ENCODE measurements around the gene TPBG. TPM values are rescaled to one million over a fixed set of nuclear protein-coding genes. Genes with fewer than 3 reads are reported as not detected.

TPBG gene
- 10 to 100 TPM; 15.2 to 22.1 TPM for total RNA-seq
- long read RNA-seq, donor 1, full-length matches to known transcripts, result 19 of 35 reads
- long read RNA-seq, donor 1, partial matches to known transcripts, result 0 of 35 reads
- long read RNA-seq, donor 1, other reads (novel, unspliced or antisense), result 16 of 35 reads
- long read RNA-seq, donor 2, full-length matches to known transcripts, result 57 of 93 reads
- long read RNA-seq, donor 2, partial matches to known transcripts, result 0 of 93 reads
- long read RNA-seq, donor 2, other reads (novel, unspliced or antisense), result 36 of 93 reads

DNA sequence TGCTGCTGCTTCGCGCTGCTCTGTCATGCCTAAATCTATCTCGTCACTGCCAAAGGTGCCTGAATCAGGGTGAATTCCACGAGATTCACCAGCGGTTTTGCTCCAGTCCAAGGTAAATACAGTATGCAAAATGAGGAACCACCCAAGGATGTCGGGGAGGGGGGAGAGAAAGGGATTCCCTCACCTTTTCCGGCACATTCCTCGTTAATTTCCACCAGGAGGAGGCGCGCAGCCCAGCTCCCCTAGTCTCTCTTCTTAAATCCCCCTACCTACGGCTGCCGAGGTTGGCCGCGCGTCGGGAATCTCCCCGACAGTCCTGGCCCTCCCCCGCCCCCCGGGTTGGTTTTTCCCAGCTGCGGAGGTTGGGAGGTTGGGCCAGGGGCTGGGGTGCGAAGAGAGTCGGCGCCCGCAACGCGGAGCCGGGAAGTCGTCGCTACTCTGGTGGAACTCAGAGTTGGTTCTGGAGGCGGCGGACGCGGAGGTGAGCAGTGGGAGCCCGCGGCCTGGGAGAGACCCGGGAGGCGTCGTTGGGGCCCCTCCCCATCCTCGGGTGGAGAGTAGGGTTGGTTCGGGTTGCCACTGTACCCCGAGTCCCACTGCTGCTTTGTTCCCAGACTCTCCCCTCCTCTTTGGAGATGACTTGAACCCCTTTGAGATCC lies at the start of gene TPBG:
TSS of gene TPBG (plus strand) at position 390 of the 659 bp plus-strand sequence. CDS start 1,145 bp downstream, outside the sequence.
- intact Hi-C loops (cut with DNase I), result no loop called here
- DNase-seq (ENCODE audit: low spot score), result peak; percentile 85

GRCh38 chr6:82322386-82322785 lies 41.2 kb upstream of the TPBG start:
- DNase-seq (ENCODE audit: low spot score), result no peak
- intact Hi-C loops (cut with DNase I), result no loop called here

DNA sequence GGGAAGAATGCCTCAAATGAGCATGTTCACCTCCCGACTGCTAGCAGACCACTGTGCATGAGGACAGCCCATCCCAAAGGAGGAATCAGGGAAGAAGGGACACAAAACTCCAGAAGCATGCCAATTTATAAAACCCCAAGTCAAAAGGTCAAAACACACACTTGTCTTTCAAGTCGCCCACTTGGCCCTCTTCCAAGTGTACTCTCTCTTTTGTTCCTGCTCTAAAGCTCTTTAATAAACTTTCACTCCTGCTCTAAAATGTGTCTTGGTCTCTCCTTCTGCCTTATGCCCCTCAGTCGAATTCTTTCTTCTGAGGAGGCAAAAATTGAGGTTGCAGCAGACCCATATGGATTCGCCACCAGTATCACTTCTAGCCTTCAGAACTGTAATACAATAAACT lies 33.9 kb upstream of the TPBG start:
- DNase-seq (ENCODE audit: low spot score), result no peak
- intact Hi-C loops (cut with DNase I), result no loop called here

DNA sequence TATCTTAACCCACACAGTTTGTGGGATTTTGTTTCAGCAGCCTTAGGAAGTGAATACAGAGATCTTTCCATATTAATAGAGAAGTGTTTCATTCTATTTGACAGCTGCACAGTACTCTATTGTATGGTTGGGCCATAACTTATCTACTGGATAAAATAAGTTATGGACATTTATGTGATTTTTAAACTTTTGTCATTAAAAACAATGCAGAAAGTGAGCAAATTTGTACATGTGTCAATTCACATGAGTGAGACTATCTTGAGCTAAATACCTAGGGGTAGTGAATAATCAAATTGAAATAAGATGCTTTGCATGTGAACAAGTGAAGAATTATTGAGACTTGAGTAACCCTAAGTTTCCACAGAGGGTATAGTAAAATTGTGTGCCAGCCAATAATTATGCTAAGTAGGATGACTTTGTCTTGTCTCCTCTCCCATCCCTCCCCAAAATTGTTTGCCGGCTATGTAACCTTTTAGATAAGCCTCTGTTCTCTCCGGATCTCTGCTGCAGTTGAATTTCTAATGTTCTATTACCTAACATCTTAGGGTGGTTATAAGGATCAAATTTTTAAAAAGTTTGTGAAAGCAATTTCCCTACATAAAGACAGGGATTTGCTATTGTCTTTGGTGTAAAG lies 33.3 kb upstream of the TPBG start:
- intact Hi-C loops (cut with DNase I), result no loop called here
- DNase-seq (ENCODE audit: low spot score), result no peak

DNA sequence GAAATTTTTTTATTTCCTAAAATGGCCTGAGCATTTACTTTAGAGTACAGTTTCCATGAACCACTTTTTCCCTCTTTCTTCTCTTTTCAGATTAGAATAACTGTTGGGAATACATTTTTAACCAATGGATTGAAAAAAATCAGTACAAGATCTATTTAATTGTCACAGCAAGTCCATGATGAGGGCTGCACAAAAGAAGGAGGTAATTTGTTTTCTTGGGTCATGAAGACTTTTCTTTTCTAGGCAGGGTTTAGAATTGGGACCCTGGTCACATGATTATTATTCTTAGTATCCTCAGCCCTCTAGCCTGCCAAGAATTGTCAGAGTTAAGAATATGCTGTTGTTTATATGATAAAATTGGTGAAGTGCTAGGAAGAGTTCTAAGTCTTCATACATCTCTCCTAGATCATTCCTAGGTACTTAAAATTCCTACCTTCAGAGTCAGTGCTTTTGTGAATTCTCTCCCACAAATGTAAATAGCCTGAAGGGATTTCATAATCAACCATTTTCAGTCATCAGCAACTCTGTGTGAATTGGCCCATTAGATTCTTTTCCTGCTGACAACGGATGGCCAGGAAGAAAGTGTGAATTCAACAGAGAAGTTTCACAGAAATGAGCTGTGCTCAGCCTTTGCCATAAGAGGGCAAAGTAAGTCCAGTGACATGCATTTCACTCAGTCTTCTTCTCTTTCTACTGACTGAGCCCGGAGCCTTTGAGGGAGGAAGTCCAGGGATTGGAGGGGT lies 32.4 kb upstream of the TPBG start:
- DNase-seq (ENCODE audit: low spot score), result no peak
- intact Hi-C loops (cut with DNase I), result no loop called here

- intact Hi-C loops (cut with DNase I), result no loop called here
Measured at GRCh38 chr6:82333781-82334180, 29.8 kb upstream of the TPBG start.

DNA sequence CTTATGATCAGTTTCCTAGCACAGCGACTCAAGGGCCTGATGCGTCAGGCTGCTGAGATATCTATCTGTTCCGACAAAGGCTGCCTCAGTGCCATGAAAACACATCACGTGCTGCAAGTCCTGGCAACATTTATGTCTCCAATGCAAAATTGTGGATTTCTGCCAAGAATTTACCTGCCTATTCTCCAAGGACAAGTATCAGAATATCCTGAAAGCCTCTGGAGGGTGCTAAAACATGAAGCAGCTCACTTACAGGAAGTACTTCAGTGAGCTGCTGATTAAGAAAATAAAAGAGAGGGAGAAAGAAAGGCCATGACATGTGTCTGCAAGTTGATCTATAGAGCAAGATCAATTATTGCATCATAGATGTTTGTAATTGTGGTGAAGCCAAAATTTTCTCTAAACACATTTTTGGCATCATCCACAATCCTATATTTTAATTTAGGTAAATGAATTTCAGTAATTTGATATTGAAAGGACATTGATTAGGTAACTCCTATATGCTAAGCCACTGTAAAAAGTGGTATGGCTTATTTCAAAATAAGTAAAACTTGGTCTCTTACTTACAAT lies 25.8 kb upstream of the TPBG start:
- intact Hi-C loops (cut with DNase I), result no loop called here

More at GRCh38 chr6:82333781-82334180, 29.8 kb upstream of the TPBG start:
- DNase-seq (ENCODE audit: low spot score), result no peak

DNA sequence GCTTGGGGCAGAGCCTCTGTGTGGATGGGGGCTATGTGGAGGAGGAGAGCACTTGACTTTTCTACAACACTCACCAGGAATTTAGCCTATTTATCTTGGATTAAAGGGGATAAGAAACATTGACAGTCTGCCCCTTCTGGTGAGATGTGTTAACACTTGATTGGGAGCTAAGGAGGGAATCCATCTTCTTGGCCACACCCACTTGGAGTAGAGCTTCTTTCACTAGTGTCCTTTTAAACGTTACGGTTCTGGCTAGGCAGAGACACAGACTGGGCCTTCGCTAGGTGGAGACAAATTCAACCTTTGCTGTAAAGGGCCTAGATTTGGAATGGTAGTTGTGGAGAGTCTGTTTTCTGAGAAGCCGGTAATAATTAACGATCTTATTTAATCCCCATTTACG lies 15.5 kb upstream of the TPBG start:
- intact Hi-C loops (cut with DNase I), result no loop called here
- no peak for DNase-seq (ENCODE audit: low spot score)

More for the DNA sequence above, 25.8 kb upstream of the TPBG start:
- no peak for DNase-seq (ENCODE audit: low spot score)

GRCh38 chr6:82353848-82354247 lies 9.8 kb upstream of the TPBG start:
- intact Hi-C loops (cut with DNase I), result no loop called here
- DNase-seq (ENCODE audit: low spot score), result no peak

DNA sequence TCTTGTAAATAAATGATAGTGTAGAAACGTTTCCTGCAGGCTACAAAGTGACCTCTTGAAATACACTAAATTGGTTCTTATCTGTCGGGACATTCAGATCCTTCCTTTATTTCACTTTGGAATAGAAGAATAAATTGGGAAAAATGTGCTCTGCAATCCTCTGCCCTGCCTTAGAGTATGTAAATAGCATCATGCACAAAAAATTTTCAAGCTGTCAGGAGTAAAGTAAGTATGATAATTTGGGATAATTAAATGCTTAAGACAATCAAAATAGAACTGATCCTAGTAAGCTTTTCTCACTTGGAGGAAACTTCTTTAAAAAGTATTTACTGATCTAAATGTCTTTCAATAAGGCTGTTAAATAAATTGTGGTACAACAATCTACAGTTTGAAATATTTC lies 3.1 kb upstream of the TPBG start:
- intact Hi-C loops (cut with DNase I), result no loop called here
- no peak for DNase-seq (ENCODE audit: low spot score)

DNA sequence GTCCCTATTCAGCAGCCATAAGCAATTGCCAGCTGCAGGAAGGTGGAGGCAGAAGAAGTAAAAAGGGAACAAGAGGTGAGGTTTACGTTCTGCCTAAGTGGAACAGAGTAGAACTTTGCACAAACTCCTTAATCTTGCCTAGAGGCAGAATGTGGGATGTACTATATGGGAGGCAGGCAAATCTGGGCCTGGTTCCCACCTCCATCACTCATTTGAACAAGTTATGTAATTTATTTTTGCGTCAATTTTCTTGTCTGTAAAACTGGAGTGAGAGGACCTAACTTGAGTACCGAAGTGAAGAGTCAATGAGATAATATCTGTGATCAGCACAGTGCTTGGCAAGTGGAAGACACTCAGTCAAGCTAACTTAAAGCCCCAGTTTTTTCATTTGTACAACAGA lies 2.0 kb upstream of the TPBG start:
- intact Hi-C loops (cut with DNase I), result no loop called here

GRCh38 chr6:82362144-82362543 lies 1.5 kb upstream of the TPBG start:
- intact Hi-C loops (cut with DNase I), result no loop called here
- DNase-seq (ENCODE audit: low spot score), result no peak

More for the DNA sequence above, 2.0 kb upstream of the TPBG start:
- no peak for DNase-seq (ENCODE audit: low spot score)

- no peak for DNase-seq (ENCODE audit: low spot score)
- intact Hi-C loops (cut with DNase I), result no loop called here
Measured at GRCh38 chr6:82362878-82363427, 664 bp upstream of the TPBG start.

DNA sequence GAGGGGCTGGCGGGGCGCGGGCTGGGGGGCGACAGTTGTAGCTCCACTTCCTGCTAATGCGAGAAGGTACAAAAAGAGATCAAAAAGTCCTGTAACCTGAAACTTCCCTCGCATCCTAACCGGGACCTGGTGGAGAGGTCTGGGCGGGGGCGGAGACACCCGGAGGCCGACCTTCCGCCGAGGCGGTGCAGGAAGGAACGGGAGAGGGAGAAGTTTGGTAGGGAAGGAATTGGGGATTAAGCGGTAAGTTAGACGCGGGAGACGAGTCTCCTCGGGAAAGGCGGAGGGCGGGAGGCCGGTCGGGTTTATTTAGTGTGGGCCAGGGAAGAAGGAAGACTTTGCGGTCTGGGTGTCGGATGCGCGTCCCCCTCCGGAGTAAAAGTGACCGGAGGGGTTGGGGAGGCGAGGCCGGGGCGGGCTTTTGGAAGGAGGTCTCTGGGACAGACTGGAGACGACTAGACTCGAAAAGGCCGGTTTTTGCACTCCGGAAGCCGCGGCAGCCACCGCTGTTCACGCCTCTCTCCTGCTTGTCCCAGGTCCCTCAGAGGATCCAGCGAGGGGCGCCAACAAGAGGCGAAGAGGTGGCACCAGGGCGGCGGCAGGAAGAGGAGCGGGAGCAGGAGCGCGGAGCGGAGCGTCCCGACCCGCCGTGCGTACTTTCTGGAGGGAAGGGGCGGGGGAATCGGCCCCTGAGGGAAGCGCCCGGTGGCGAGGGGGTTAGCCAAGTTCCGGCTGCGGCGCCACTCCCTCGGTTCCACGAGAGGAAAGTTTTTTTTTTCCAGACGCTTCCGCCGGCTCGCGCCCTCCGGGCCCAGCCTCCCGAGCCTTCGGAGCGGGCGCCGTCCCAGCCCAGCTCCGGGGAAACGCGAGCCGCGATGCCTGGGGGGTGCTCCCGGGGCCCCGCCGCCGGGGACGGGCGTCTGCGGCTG lies 734 bp downstream of the TPBG start:
- peak; percentile 88 for DNase-seq (ENCODE audit: low spot score)
- intact Hi-C loops (cut with DNase I), result no loop called here

DNA sequence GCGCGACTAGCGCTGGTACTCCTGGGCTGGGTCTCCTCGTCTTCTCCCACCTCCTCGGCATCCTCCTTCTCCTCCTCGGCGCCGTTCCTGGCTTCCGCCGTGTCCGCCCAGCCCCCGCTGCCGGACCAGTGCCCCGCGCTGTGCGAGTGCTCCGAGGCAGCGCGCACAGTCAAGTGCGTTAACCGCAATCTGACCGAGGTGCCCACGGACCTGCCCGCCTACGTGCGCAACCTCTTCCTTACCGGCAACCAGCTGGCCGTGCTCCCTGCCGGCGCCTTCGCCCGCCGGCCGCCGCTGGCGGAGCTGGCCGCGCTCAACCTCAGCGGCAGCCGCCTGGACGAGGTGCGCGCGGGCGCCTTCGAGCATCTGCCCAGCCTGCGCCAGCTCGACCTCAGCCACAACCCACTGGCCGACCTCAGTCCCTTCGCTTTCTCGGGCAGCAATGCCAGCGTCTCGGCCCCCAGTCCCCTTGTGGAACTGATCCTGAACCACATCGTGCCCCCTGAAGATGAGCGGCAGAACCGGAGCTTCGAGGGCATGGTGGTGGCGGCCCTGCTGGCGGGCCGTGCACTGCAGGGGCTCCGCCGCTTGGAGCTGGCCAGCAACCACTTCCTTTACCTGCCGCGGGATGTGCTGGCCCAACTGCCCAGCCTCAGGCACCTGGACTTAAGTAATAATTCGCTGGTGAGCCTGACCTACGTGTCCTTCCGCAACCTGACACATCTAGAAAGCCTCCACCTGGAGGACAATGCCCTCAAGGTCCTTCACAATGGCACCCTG lies 1.6 kb downstream of the TPBG start:
- intact Hi-C loops (cut with DNase I), result no loop called here
- DNase-seq (ENCODE audit: low spot score), result no peak

DNA sequence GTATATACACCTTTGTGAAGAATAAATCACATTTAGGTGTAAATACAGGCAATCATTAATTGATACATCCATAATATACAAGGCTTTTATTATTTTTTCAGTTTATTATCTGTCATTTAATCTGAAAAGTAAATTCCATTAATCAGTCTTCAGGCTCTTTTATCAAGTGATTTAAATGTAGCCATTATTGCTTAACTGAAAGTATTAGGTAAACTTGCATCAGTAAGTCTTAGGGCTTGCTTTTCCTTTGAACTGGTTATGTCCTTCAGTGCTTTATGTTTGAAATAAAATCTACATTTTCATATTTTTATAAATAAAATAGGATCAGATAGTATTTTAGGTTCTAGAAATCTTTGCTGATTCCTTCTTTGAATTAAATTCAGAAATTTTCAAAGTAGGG lies 4.1 kb downstream of the TPBG start:
- DNase-seq (ENCODE audit: low spot score), result no peak
- intact Hi-C loops (cut with DNase I), result no loop called here

DNA sequence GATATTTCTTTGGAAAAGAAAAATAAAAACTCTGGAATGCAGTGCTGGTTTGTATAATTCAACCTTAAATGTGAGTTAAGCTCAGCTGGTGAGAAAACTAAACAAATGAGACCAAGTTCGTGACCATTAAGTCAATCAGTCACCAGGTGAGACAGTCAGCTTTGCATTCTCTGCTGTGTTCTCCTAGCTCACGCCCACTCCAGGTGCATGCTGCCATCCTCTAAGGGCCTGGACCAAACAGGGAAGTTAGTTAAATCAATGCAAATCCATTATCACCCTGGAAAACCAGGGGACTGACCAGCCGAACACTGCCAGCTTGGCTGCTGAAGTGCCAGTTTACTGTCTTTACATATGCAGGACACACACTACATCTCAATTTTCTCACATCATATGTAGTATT lies 7.2 kb downstream of the TPBG start:
- DNase-seq (ENCODE audit: low spot score), result no peak
- intact Hi-C loops (cut with DNase I), result no loop called here

All from posterior vena cava (tissue), 2 donors.